H1 (cell line): ENCODE results near the gene FAM83B. TPM values are rescaled to one million over a fixed set of nuclear protein-coding genes. Genes with fewer than 3 reads are reported as not detected.

Source experiments
- CTCF ChIA-PET: fragments of 300-600 bp; sonication (Branson Sonifier 250); formaldehyde crosslinking; loops from one replicate; lab custom pipeline; 2021; ENCODE audit not compliant: partially characterized antibody; lab: Charles Lee
- POLR2A ChIA-PET: fragments of 300-600 bp; sonication (Branson Sonifier 250); formaldehyde crosslinking; loops from one replicate; lab custom pipeline; 2021; ENCODE audit warnings: inconsistent platforms; ENCODE audit not compliant: partially characterized antibody; lab: Charles Lee
- DNase-seq, 2 experiments: peaks; one replicate each; pipeline versions ENCODE4 v3.0.0 to v3.0.0-alpha.2; 2010 to 2022; ENCODE audit warnings: low spot score in 2 of 2, low read depth in 1 of 2, mixed read lengths in 1 of 2
- FAIRE-seq: peaks from 2 replicates; lab custom pipeline; 2011; peaks lifted over from hg19 to GRCh38; lab: Jason Lieb, UNC
- H2AFZ ChIP-seq: 2 replicates; pipeline ENCODE4 v1.8.1; 2012; ENCODE audit warnings: low read length, inconsistent platforms
- H2AK5ac ChIP-seq: 2 replicates; pipeline ENCODE4 v1.6.1; 2013; ENCODE audit warnings: low read depth, low read length
- H2BK120ac ChIP-seq: replicated peaks from 2 replicates; pipeline ENCODE3; 2013; ENCODE audit warnings: low read depth, low read length, inconsistent platforms
- H2BK12ac ChIP-seq: 2 replicates; pipeline ENCODE4 v1.6.1; 2013; ENCODE audit warnings: low read depth, low read length
- H2BK15ac ChIP-seq: 2 replicates; pipeline ENCODE4 v1.6.1; 2013; ENCODE audit warnings: low read length
- H2BK20ac ChIP-seq: 2 replicates; pipeline ENCODE4 v1.6.1; 2013; ENCODE audit warnings: low read length
- H2BK5ac ChIP-seq: 2 replicates; pipeline ENCODE4 v1.6.1; 2013; ENCODE audit warnings: low read depth, low read length
- H3K14ac ChIP-seq: 2 replicates; pipeline ENCODE4 v1.6.1; 2013; ENCODE audit warnings: inconsistent platforms; ENCODE audit not compliant: insufficient read length
- H3K18ac ChIP-seq: 2 replicates; pipeline ENCODE4 v1.6.1; 2013; ENCODE audit warnings: low read length; ENCODE audit errors: extremely low read depth
- H3K23ac ChIP-seq: 2 replicates; pipeline ENCODE4 v1.6.1; 2013; ENCODE audit warnings: inconsistent platforms; ENCODE audit not compliant: insufficient read length
- H3K23me2 ChIP-seq: 2 replicates; pipeline ENCODE4 v1.6.1; 2013; ENCODE audit warnings: low read depth, low read length
- H3K27ac ChIP-seq: 2 replicates; pipeline ENCODE4 v1.6.1; 2011; ENCODE audit warnings: low read depth, low read length, inconsistent platforms
- H3K27me3 ChIP-seq, 4 experiments: replicated peaks in 1 of 4; 1 replicate in 1 of 4; 2 replicates in 3 of 4; pipeline versions ENCODE4 v1.6.1 to v1.8.1; 2011 to 2013; ENCODE audit warnings: low read length in 3 of 4, mild to moderate bottlenecking in 3 of 4, inconsistent platforms in 2 of 4, mixed read lengths in 2 of 4, moderate library complexity in 1 of 4; ENCODE audit not compliant: control insufficient read depth in 3 of 4, insufficient read depth in 3 of 4; ENCODE audit errors: extremely low read depth in 1 of 4
- H3K36me3 ChIP-seq, 4 experiments: 2 replicates each; pipeline versions ENCODE4 v1.6.1 to v1.8.1; 2011 to 2013; ENCODE audit warnings: mild to moderate bottlenecking in 4 of 4, low read length in 3 of 4, moderate library complexity in 2 of 4, control low read depth in 1 of 4, inconsistent platforms in 1 of 4; ENCODE audit not compliant: insufficient read depth in 4 of 4, control insufficient read depth in 2 of 4
- H3K4ac ChIP-seq: replicated peaks from 2 replicates; pipeline ENCODE3; 2013; ENCODE audit warnings: low read length, low read depth, mixed read lengths, inconsistent platforms; ENCODE audit not compliant: insufficient read length
- H3K4me1 ChIP-seq, 4 experiments: replicated peaks in 1 of 4; 1 replicate in 1 of 4; 2 replicates in 3 of 4; pipeline versions ENCODE4 v1.6.1 to v1.8.1; 2011 to 2013; ENCODE audit warnings: low read length in 3 of 4, inconsistent platforms in 2 of 4, mixed read lengths in 1 of 4; ENCODE audit not compliant: insufficient read depth in 4 of 4, control insufficient read depth in 3 of 4
- H3K4me2 ChIP-seq, 2 experiments: 2 replicates each; pipeline versions ENCODE4 v1.6.1 to v1.8.1; 2011 to 2013; ENCODE audit warnings: low read depth in 2 of 2, low read length in 2 of 2, control low read depth in 1 of 2, inconsistent platforms in 1 of 2, mild to moderate bottlenecking in 1 of 2; ENCODE audit not compliant: insufficient read depth in 1 of 2
- H3K4me3 ChIP-seq, 4 experiments: fragments of 200-600, 300-600 bp in 1 of 4; sonication (generic), shearing (Covaris generic), sonication (Bioruptor Twin) in 1 of 4; 2 replicates each; pipeline versions ENCODE4 v1.5.1 to v1.8.1; 2011 to 2016; ENCODE audit warnings: low read length in 4 of 4, low read depth in 3 of 4, control low read depth in 2 of 4, inconsistent platforms in 2 of 4, mild to moderate bottlenecking in 2 of 4, mixed read lengths in 1 of 4, moderate library complexity in 1 of 4; ENCODE audit not compliant: insufficient read depth in 2 of 4; ENCODE audit errors: extremely low read depth in 1 of 4
- H3K56ac ChIP-seq: replicated peaks from 2 replicates; pipeline ENCODE3; 2013; ENCODE audit warnings: low read depth, mild to moderate bottlenecking, mixed read lengths, low read length, inconsistent platforms; ENCODE audit not compliant: insufficient read length
- H3K79me1 ChIP-seq: 2 replicates; pipeline ENCODE4 v1.6.1; 2013; ENCODE audit warnings: low read depth, low read length, control low read depth
- H3K79me2 ChIP-seq, 2 experiments: 2 replicates each; pipeline versions ENCODE4 v1.6.1 to v1.8.1; 2012 to 2013; ENCODE audit warnings: low read length in 2 of 2, mild to moderate bottlenecking in 2 of 2, inconsistent platforms in 1 of 2; ENCODE audit not compliant: insufficient read depth in 2 of 2, control insufficient read depth in 1 of 2
- H3K9ac ChIP-seq, 4 experiments: replicated peaks in 1 of 4; 1 replicate in 1 of 4; 2 replicates in 3 of 4; pipeline versions ENCODE4 v1.6.1 to v1.8.1; 2011 to 2013; ENCODE audit warnings: low read depth in 3 of 4, low read length in 3 of 4, control low read depth in 2 of 4, mild to moderate bottlenecking in 2 of 4, moderate library complexity in 2 of 4, inconsistent platforms in 1 of 4; ENCODE audit errors: extremely low read depth in 1 of 4
- H3K9me3 ChIP-seq, 2 experiments: 2 replicates each; pipeline versions ENCODE4 v1.6.1 to v1.8.1; 2012 to 2013; ENCODE audit warnings: mild to moderate bottlenecking in 2 of 2, moderate library complexity in 2 of 2, control low read depth in 1 of 2, inconsistent platforms in 1 of 2, low read depth in 1 of 2, low read length in 1 of 2, mixed read lengths in 1 of 2; ENCODE audit not compliant: insufficient read depth in 2 of 2
- H4K20me1 ChIP-seq, 2 experiments: replicated peaks in 1 of 2; 2 replicates each; pipeline versions ENCODE3 to v1.8.1; 2011 to 2013; ENCODE audit warnings: inconsistent platforms in 2 of 2, low read length in 2 of 2, mild to moderate bottlenecking in 1 of 2; ENCODE audit not compliant: insufficient read depth in 2 of 2, control insufficient read depth in 1 of 2
- H4K5ac ChIP-seq: 2 replicates; pipeline ENCODE4 v1.6.1; 2013; ENCODE audit warnings: low read length, low read depth, mixed read lengths, inconsistent platforms; ENCODE audit not compliant: insufficient read length
- H4K8ac ChIP-seq: 2 replicates; pipeline ENCODE4 v1.8.0; 2013; ENCODE audit warnings: mild to moderate bottlenecking, moderate library complexity, low read length, inconsistent platforms; ENCODE audit not compliant: insufficient read depth; ENCODE audit errors: extremely low read depth
- H4K91ac ChIP-seq: replicated peaks from 2 replicates; pipeline ENCODE3; 2013; ENCODE audit warnings: low read length, mixed read lengths, inconsistent platforms; ENCODE audit not compliant: insufficient read length
- CBX5 ChIP-seq: fragments of 300-800, 300-1000 bp; sonication (generic); IDR thresholded peaks from 2 replicates; pipeline ENCODE4 v1.7.1; 2016; ENCODE audit warnings: antibody characterized with exemption, low read length, low read depth
- CBX8 ChIP-seq: fragments of 300-800, 300-1000 bp; sonication (generic); IDR thresholded peaks from 2 replicates; pipeline ENCODE4 v1.7.1; 2016; ENCODE audit warnings: low read depth, low read length, borderline replicate concordance
- EZH2 ChIP-seq: fragments of 200-600 bp; sonication (generic); IDR thresholded peaks from 2 replicates; pipeline ENCODE4 v1.7.1; 2012; ENCODE audit warnings: low read depth, mild to moderate bottlenecking, moderate library complexity, low read length, inconsistent platforms; ENCODE audit not compliant: severe bottlenecking
- GTF2F1 ChIP-seq: IDR thresholded peaks from 2 replicates; pipeline ENCODE4 v1.6.1; 2012; ENCODE audit warnings: low read depth, low read length, improper control_type of control experiment, borderline replicate concordance
- HDAC6 ChIP-seq: IDR thresholded peaks from one replicate; pipeline ENCODE4 v1.7.1; 2012; ENCODE audit warnings: low read depth, mild to moderate bottlenecking, inconsistent platforms, low read length, moderate library complexity
- NRF1 ChIP-seq: IDR thresholded peaks from 2 replicates; pipeline ENCODE4 v1.6.1; 2011; ENCODE audit warnings: mild to moderate bottlenecking, low read depth, low read length, improper control_type of control experiment
- RFX5 ChIP-seq: IDR thresholded peaks from 2 replicates; pipeline ENCODE4 v1.6.1; 2011; ENCODE audit warnings: low read depth, low read length, improper control_type of control experiment, borderline replicate concordance
- SAP30 ChIP-seq: fragments of 300-600 bp; sonication (generic); IDR thresholded peaks from 2 replicates; pipeline ENCODE4 v1.7.1; 2012; ENCODE audit warnings: low read length, moderate library complexity, mild to moderate bottlenecking, inconsistent platforms; ENCODE audit not compliant: insufficient read depth, insufficient replicate concordance
- ZNF274 ChIP-seq: IDR thresholded peaks from 2 replicates; pipeline ENCODE4 v1.7.0; 2012; ENCODE audit warnings: low read length, borderline replicate concordance; ENCODE audit errors: extremely low read depth
- WGBS, 2 experiments: shearing (Covaris generic) in 1 of 2; methylation state at CpG; one replicate each; pipeline versions ENCODE4 v1.1.6 to v1.1.7; 2013 to 2015; ENCODE audit warnings: low lambda C conversion rate in 2 of 2, mixed read lengths in 2 of 2, inconsistent platforms in 1 of 2, low coverage in 1 of 2, missing lambda C conversion rate in 1 of 2; ENCODE audit not compliant: insufficient replicate concordance in 2 of 2, insufficient coverage in 1 of 2, insufficient read length in 1 of 2; ENCODE audit errors: extremely low coverage in 1 of 2, missing lambda C conversion rate in 1 of 2; 5-methylcytosine and 5-hydroxymethylcytosine counted together
- polyA plus RNA-seq, 7 experiments: library from polyadenylated mRNA; depleted of rRNA in 3 of 7; stranded (reverse) in 5 of 7; unstranded in 2 of 7; fragments of >200 nt in 5 of 7; fragments of 200-250 nt in 2 of 7; gene quantifications; 1 replicate in 5 of 7; 2 replicates in 1 of 7; 4 replicates in 1 of 7; pipeline versions ENCODE4 v1.2.1 to v1.2.3, GENCODE V29; 2011 to 2013; ENCODE audit warnings: missing spikeins in 2 of 7, mixed read lengths in 2 of 7
- total RNA-seq: library from RNA; stranded (reverse); fragmentation: NEBNext Ultra II Directional; extraction: Animal tissue kit (Norgen Biotek cat#: 25700); gene quantifications from 2 replicates; pipeline ENCODE4 v1.2.1, GENCODE V29; 2021

Gene FAM83B
- total and polyA plus RNA-seq, 2 of the 8 experiments (the other 6 are each of a cell fraction or from before 2014, with no cell fraction given), result 0.71 to 5.7 TPM

DNA sequence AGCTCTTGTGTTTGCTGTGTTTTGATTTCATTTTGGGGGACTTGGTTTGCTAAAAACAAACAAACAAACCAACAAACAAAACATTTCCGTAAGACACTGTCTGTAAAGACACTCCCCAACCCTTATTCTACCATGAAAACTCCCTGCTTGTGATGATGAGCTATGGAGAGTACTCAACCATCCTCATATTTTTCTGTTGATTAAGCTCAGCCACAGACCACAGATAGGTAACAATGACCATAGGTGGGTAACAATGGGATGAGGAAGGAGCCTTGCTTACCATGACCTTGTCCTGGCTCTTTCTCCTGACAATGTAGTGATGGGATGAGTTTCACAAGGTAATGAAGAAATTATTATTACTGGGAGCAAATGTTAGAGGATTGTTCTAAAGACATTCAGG, 11.4 kb upstream of the FAM83B start:
- Histone ChIP-seq H3K27ac (no peak overlapping the region), H3K56ac (no peak overlapping the region), H3K27me3 (peaks cover 0 to 1% (median 0%) of the 10 kb centered on the region in 4 experiments; a peak in 1 of 7 replicates), H2BK120ac (no peak overlapping the region), H3K4me2 (no peak overlapping the region), H3K4me3 (no peak overlapping the region), H4K91ac (no peak overlapping the region), H3K9me3 (no peaks in the 10 kb centered on the region), H4K5ac (no peak overlapping the region), H3K23ac (no peak overlapping the region), H3K23me2 (no peaks in the 10 kb centered on the region), H3K79me2 (no peaks in the 10 kb centered on the region), H3K79me1 (no peaks in the 10 kb centered on the region), H3K9ac (no peak overlapping the region), H2BK5ac (no peak overlapping the region), H2AFZ (no peak overlapping the region), H2BK15ac (no peak overlapping the region), H4K8ac (no peak overlapping the region), H3K36me3 (no peaks in the 10 kb centered on the region), H2BK12ac (no peak overlapping the region), H3K18ac (no peak overlapping the region), H3K4me1 (no peaks in the 10 kb centered on the region), H3K4ac (no peak overlapping the region), H3K14ac (no peak overlapping the region), H4K20me1 (no peaks in the 10 kb centered on the region), H2AK5ac (no peak overlapping the region), H2BK20ac (no peak overlapping the region)
- no peak for TF ChIP-seq RFX5
- no peak for TF ChIP-seq CBX8
- TF ChIP-seq GTF2F1, result no peak
- no peak for TF ChIP-seq CBX5
- no peak for TF ChIP-seq HDAC6
- no peak for TF ChIP-seq SAP30
- TF ChIP-seq ZNF274, result no peak
- no peak for TF ChIP-seq EZH2
- TF ChIP-seq NRF1, result no peak
- FAIRE-seq (no peak), DNase-seq (no peak)
- ChIA-PET CTCF (no interaction called here), POLR2A (no interaction called here)
- 100% methylated on average over 1 of the region's 1 CpG; no CpG with 5 or more reads in 1 of the 2 experiments for WGBS, 2 experiments
